ENCODE measurements around the gene TSPAN6. TPM values are rescaled to one million over a fixed set of nuclear protein-coding genes. Genes with fewer than 3 reads are reported as not detected.

TSPAN6 gene
- total RNA-seq, 5 donors from 2014 or later (not counting 1 experiment from before 2014, with no cell fraction given), result 0.91 to 2.1 (median 1.6) TPM

DNA sequence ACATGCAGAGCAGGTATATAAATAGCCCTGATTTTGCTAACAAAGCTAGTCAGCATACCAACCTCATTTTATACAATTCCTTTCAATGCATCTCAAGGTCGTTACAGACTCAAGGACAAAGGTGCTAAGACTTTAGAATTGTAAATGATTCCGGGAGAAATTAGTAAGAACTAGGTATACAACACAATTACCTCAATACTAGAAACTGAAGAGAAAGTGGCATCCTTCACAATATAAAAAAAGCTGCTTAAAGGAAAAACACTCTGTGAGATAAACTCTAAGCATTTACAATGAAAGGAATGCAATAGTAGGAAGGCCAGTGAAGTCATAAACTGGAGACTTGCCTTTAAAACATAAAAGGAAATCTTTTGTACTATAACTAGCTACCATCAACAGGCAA lies 40.0 kb downstream of the TSPAN6 start:
- ATAC-seq (replicated peaks in 1 of 4), result no peak

DNA sequence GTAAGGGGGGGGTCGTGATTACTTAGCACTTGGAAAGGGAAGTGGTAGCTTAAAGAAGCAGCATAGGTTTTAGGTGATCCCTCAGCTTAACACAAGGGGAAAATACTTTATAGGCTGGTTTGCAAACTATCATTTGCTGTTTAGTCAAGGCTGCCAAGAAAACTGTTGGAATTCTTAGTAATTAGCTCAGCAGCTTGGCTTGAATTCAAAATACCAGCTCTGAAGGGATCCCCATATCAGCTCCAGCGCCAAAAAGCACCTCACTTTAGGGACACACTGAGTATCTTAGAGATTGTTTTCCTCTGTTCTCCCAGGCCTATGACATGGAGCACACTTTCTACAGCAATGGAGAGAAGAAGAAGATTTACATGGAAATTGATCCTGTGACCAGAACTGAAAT lies 43.0 kb downstream of the TSPAN6 start:
- Histone ChIP-seq H3K27me3 (replicated peaks in 1 of 2; ENCODE audit: control insufficient read depth in 2 of 2, extremely low read depth in 1 of 2, insufficient read depth in 2 of 2, low read length in 1 of 2) (peaks cover 0 to 5% of the 10 kb centered on the region in 2 experiments), H3K4me1 (ENCODE audit: control insufficient read depth in 1 of 2, extremely low read depth in 1 of 2, insufficient read depth in 2 of 2, low read length in 2 of 2) (no peaks in the 10 kb centered on the region), H3K27ac (ENCODE audit: low read length) (no peak overlapping the region), H3K4me3 (ENCODE audit: control insufficient read depth in 1 of 2, extremely low read depth in 1 of 2, low read length in 1 of 2) (no peak overlapping the region), H3K36me3 (ENCODE audit: control insufficient read depth in 2 of 2, extremely low read depth in 1 of 2, insufficient read depth in 1 of 2, low read length in 1 of 2) (no peaks in the 10 kb centered on the region), H3K9me3 (no peaks in the 10 kb centered on the region)
- ATAC-seq (replicated peaks in 1 of 4) (no peak), DNase-seq (no peak)
- Mint-ChIP-seq H3K4me1 (no peaks in the 10 kb centered on the region), H3K9me3 (no peaks in the 10 kb centered on the region), H3K36me3 (no peaks in the 10 kb centered on the region), H3K27ac (no peak overlapping the region), H3K27me3 (peaks cover 6 to 38% of the 10 kb centered on the region in 2 donors), H3K4me3 (no peak overlapping the region)
- CTCF ChIA-PET, result no interaction called here
- WGBS (ENCODE audit: insufficient coverage), result no CpG with 5 or more reads among the region's 2 CpGs
- POLR2A ChIA-PET, result no interaction called here

More for the DNA sequence above, 40.0 kb downstream of the TSPAN6 start:
- no CpG with 5 or more reads among the region's 2 CpGs for WGBS (ENCODE audit: insufficient coverage)
- H3K9me3 Mint-ChIP-seq, result no peaks in the 10 kb centered on the region
- H3K9me3 ChIP-seq, result no peaks in the 10 kb centered on the region
- H3K36me3 ChIP-seq (ENCODE audit: control insufficient read depth in 2 of 2, extremely low read depth in 1 of 2, insufficient read depth in 1 of 2, low read length in 1 of 2), result no peaks in the 10 kb centered on the region
- CTCF ChIA-PET, result no interaction called here
- H3K4me3 ChIP-seq (ENCODE audit: control insufficient read depth in 1 of 2, extremely low read depth in 1 of 2, low read length in 1 of 2), result no peak overlapping the region
- H3K27ac Mint-ChIP-seq, result no peak overlapping the region
- no peak for DNase-seq
- POLR2A ChIA-PET, result no interaction called here
- peaks cover 0 to under 1% of the 10 kb centered on the region in 2 experiments for H3K27me3 ChIP-seq (replicated peaks in 1 of 2; ENCODE audit: control insufficient read depth in 2 of 2, extremely low read depth in 1 of 2, insufficient read depth in 2 of 2, low read length in 1 of 2)
- H3K27ac ChIP-seq (ENCODE audit: low read length), result no peak overlapping the region
- peaks cover 5 to 16% of the 10 kb centered on the region in 2 donors for H3K27me3 Mint-ChIP-seq
- no peak overlapping the region for H3K4me3 Mint-ChIP-seq
- no peaks in the 10 kb centered on the region for H3K36me3 Mint-ChIP-seq
- H3K4me1 Mint-ChIP-seq, result peaks cover 5 to 8% (median 5%) of the 10 kb centered on the region in 3 donors
- no peaks in the 10 kb centered on the region for H3K4me1 ChIP-seq (ENCODE audit: control insufficient read depth in 1 of 2, extremely low read depth in 1 of 2, insufficient read depth in 2 of 2, low read length in 2 of 2)

DNA sequence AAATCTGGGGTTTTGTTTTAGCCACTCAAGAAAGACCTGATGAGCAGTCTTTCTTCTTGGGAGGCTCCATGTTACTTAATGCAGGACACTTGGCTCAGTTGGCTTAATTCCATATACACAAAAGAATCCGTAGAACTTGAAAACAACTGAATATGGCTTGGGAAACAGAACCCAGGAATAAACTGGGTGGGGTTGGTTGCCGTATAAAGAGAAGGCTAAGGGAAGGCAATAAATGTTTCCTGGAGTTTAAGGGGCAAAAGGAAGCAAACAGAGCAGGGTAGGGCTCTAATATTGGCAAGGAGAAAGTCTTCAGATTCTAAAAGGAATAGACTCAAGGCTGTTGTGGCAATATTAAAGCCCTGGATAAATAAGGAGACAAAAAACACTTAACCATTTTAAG lies 43.5 kb downstream of the TSPAN6 start:
- POLR2A ChIA-PET, result no interaction called here
- Histone ChIP-seq H3K27me3 (replicated peaks in 1 of 2; ENCODE audit: control insufficient read depth in 2 of 2, extremely low read depth in 1 of 2, insufficient read depth in 2 of 2, low read length in 1 of 2) (peaks cover 0 to 5% of the 10 kb centered on the region in 2 experiments), H3K4me3 (ENCODE audit: control insufficient read depth in 1 of 2, extremely low read depth in 1 of 2, low read length in 1 of 2) (no peak overlapping the region), H3K4me1 (ENCODE audit: control insufficient read depth in 1 of 2, extremely low read depth in 1 of 2, insufficient read depth in 2 of 2, low read length in 2 of 2) (no peaks in the 10 kb centered on the region), H3K27ac (ENCODE audit: low read length) (no peak overlapping the region), H3K9me3 (no peaks in the 10 kb centered on the region), H3K36me3 (ENCODE audit: control insufficient read depth in 2 of 2, extremely low read depth in 1 of 2, insufficient read depth in 1 of 2, low read length in 1 of 2) (no peaks in the 10 kb centered on the region)
- Mint-ChIP-seq H3K9me3 (no peaks in the 10 kb centered on the region), H3K27me3 (peaks cover 7 to 42% of the 10 kb centered on the region in 2 donors), H3K27ac (no peak overlapping the region), H3K4me1 (no peaks in the 10 kb centered on the region), H3K4me3 (no peak overlapping the region), H3K36me3 (no peaks in the 10 kb centered on the region)
- CTCF ChIA-PET, result no interaction called here
- DNase-seq (no peak), ATAC-seq (replicated peaks in 1 of 4) (no peak)
- WGBS (ENCODE audit: insufficient coverage), result no CpG with 5 or more reads among the region's 2 CpGs

DNA sequence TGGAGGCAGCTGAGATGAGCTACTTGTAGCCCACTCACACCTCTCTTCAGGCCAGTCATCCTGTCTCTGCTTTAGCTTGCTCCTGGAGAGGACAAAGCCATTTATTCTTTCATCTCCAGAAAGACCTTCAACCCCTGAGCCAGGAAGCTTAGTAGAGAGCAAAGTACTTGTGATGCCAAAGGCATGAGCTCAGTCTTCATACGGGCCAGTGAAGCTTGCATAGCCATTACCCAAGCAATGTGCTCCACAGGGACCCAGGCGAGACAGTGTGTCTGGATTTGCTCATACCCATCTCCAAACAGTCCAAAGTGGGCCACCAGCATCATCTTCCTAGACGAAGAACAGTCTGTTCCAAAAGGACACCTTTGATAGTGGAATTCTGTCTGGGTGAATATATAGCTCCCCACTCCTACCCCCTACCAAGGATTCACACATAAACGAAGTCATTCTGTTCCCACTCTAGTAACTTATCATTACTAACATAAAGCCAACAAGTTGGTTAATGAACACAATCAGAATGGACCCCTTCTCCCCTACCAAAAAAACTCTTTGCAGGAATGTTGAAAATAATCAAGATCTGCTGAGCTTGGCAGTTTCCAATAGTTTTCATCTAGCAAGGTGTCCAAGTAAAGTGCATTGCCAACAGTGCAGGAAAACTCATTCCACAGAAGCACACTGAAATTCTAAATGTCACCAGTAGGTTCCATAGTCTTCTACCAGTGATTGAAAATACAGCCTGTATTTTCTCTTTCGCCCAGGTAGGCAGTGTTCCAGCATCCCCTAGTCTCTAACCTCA lies 45.2 kb downstream of the TSPAN6 start:
- ChIA-PET CTCF (no interaction called here), POLR2A (no interaction called here)
- Mint-ChIP-seq H3K4me1 (no peaks in the 10 kb centered on the region), H3K27me3 (peaks cover 8 to 44% of the 10 kb centered on the region in 2 donors), H3K27ac (no peak overlapping the region), H3K9me3 (no peaks in the 10 kb centered on the region), H3K36me3 (no peaks in the 10 kb centered on the region), H3K4me3 (no peak overlapping the region)
- DNase-seq, result no peak
- Histone ChIP-seq H3K27me3 (replicated peaks in 1 of 2; ENCODE audit: control insufficient read depth in 2 of 2, extremely low read depth in 1 of 2, insufficient read depth in 2 of 2, low read length in 1 of 2) (peaks cover 0 to 5% of the 10 kb centered on the region in 2 experiments), H3K36me3 (ENCODE audit: control insufficient read depth in 2 of 2, extremely low read depth in 1 of 2, insufficient read depth in 1 of 2, low read length in 1 of 2) (no peaks in the 10 kb centered on the region), H3K4me3 (ENCODE audit: control insufficient read depth in 1 of 2, extremely low read depth in 1 of 2, low read length in 1 of 2) (no peak overlapping the region), H3K27ac (ENCODE audit: low read length) (no peak overlapping the region), H3K9me3 (no peaks in the 10 kb centered on the region), H3K4me1 (ENCODE audit: control insufficient read depth in 1 of 2, extremely low read depth in 1 of 2, insufficient read depth in 2 of 2, low read length in 2 of 2) (no peaks in the 10 kb centered on the region)
- ATAC-seq (replicated peaks in 1 of 4), result no peak
- no CpG with 5 or more reads among the region's 5 CpGs for WGBS (ENCODE audit: insufficient coverage)

DNA sequence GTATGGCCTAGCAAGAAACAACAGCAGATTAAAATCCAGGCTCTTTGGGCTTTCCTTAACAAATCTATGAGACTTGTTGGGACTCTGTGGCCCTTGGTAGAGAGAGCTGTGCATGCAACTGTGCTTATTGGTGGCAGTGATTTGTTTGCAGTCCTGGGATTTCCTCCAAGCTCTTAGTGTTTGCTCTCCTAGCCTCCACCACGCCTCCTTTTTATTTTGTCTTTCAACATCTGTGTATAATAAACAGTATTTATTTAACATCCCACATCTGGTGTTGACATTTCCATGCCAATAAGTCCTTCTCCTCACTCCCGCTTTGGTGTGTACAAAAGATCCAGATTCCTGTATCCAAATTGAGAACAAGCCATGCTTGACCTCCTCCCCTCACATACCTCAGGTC lies 48.7 kb downstream of the TSPAN6 start:
- Mint-ChIP-seq H3K27ac (no peak overlapping the region), H3K36me3 (no peaks in the 10 kb centered on the region), H3K9me3 (no peaks in the 10 kb centered on the region), H3K27me3 (peaks cover 6 to 36% of the 10 kb centered on the region in 2 donors), H3K4me1 (no peaks in the 10 kb centered on the region), H3K4me3 (no peak overlapping the region)
- no peak for DNase-seq
- ATAC-seq (replicated peaks in 1 of 4), result no peak
- H3K4me1 ChIP-seq (ENCODE audit: control insufficient read depth in 1 of 2, extremely low read depth in 1 of 2, insufficient read depth in 2 of 2, low read length in 2 of 2), result no peaks in the 10 kb centered on the region
- no peaks in the 10 kb centered on the region for H3K36me3 ChIP-seq (ENCODE audit: control insufficient read depth in 2 of 2, extremely low read depth in 1 of 2, insufficient read depth in 1 of 2, low read length in 1 of 2)
- peaks cover 0 to 5% of the 10 kb centered on the region in 2 experiments for H3K27me3 ChIP-seq (replicated peaks in 1 of 2; ENCODE audit: control insufficient read depth in 2 of 2, extremely low read depth in 1 of 2, insufficient read depth in 2 of 2, low read length in 1 of 2)
- 100% methylated on average over 1 of the region's 2 CpGs for WGBS (ENCODE audit: insufficient coverage)
- POLR2A ChIA-PET, result no interaction called here
- H3K4me3 ChIP-seq (ENCODE audit: control insufficient read depth in 1 of 2, extremely low read depth in 1 of 2, low read length in 1 of 2), result no peak overlapping the region
- no peak overlapping the region for H3K27ac ChIP-seq (ENCODE audit: low read length)
- H3K9me3 ChIP-seq, result no peaks in the 10 kb centered on the region
- CTCF ChIA-PET, result no interaction called here

DNA sequence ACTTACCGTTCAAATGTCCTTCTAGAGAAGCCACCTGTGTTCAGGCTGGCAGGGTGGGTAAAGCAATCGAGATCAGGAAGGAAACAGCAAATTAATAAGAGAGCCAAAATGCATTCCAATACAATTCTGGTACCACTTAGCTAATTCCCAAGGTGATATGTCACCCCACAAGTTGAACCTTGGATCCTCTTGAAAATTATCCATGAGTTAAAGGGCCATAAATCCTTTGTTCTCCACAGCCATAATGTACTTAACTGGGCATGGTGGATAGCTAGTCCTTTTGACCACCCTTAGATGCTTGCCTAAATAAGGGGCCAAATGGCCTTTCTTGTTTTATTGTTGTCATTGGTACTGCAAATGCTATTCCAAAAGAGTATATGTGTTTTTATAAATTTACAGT lies 49.9 kb downstream of the TSPAN6 start:
- H3K36me3 ChIP-seq (ENCODE audit: control insufficient read depth in 2 of 2, extremely low read depth in 1 of 2, insufficient read depth in 1 of 2, low read length in 1 of 2), result no peaks in the 10 kb centered on the region
- no CpG with 5 or more reads among the region's 2 CpGs for WGBS (ENCODE audit: insufficient coverage)
- no peaks in the 10 kb centered on the region for H3K4me1 ChIP-seq (ENCODE audit: control insufficient read depth in 1 of 2, extremely low read depth in 1 of 2, insufficient read depth in 2 of 2, low read length in 2 of 2)
- no peak overlapping the region for H3K27ac Mint-ChIP-seq
- H3K4me1 Mint-ChIP-seq, result no peaks in the 10 kb centered on the region
- no peak overlapping the region for H3K4me3 ChIP-seq (ENCODE audit: control insufficient read depth in 1 of 2, extremely low read depth in 1 of 2, low read length in 1 of 2)
- H3K9me3 ChIP-seq, result no peaks in the 10 kb centered on the region
- peaks cover 6 to 45% of the 10 kb centered on the region in 2 donors for H3K27me3 Mint-ChIP-seq
- no peak overlapping the region for H3K4me3 Mint-ChIP-seq
- ATAC-seq (replicated peaks in 1 of 4), result no peak
- CTCF ChIA-PET, result no interaction called here
- H3K36me3 Mint-ChIP-seq, result no peaks in the 10 kb centered on the region
- peaks cover 0 to 5% of the 10 kb centered on the region in 2 experiments for H3K27me3 ChIP-seq (replicated peaks in 1 of 2; ENCODE audit: control insufficient read depth in 2 of 2, extremely low read depth in 1 of 2, insufficient read depth in 2 of 2, low read length in 1 of 2)
- POLR2A ChIA-PET, result interaction anchor here in 1 of 2 donors (0.6 kb wide), 1 partner anchor 34 kb away, joined by 3 read pairs; no protein-coding TSS in a partner anchor
- no peak overlapping the region for H3K27ac ChIP-seq (ENCODE audit: low read length)
- no peaks in the 10 kb centered on the region for H3K9me3 Mint-ChIP-seq
- DNase-seq, result no peak

Measured in T-cell (primary cell).